PC-3 (cell line): Measurements from ENCODE around the gene MTHFD1L. TPM values are rescaled to one million over a fixed set of nuclear protein-coding genes. Genes with fewer than 3 reads are reported as not detected.
A peak's percentile ranks its signal among the peaks of the same experiment; 100 is the strongest.

Source experiments
- ATAC-seq: fragments of 200-7000 bp; cut with Tn5 transposase; 2 replicates; pipeline ENCODE4 v1.9.1; 2020; ENCODE audit warnings: mild to moderate bottlenecking, moderate library complexity
- BruUV-seq: library from RNA; stranded (reverse); fragments of 400-500 nt; replicated peaks from 2 replicates; lab custom pipeline; 2021; lab: Mats Ljungman, UMichigan
- CTCF ChIA-PET: fragments of 300-600 bp; sonication (Branson Sonifier 250); formaldehyde crosslinking; loops from one replicate; lab custom pipeline; 2022; ENCODE audit warnings: antibody characterized with exemption; lab: Charles Lee
- POLR2A ChIA-PET: fragments of 300-600 bp; sonication (Branson Sonifier 250); formaldehyde crosslinking; loops from one replicate; lab custom pipeline; 2022; ENCODE audit warnings: antibody characterized with exemption; ENCODE audit not compliant: unreplicated experiment; lab: Charles Lee
- DNase-seq: peaks from one replicate; pipeline ENCODE4 v3.0.0-alpha.2; 2015
- H2AFZ ChIP-seq: fragments of 300-600 bp; sonication (generic); 2 replicates; pipeline ENCODE4 v1.6.0; 2016; ENCODE audit warnings: antibody characterized with exemption, low read length
- H3F3A ChIP-seq: fragments of 300-600 bp; sonication (generic); one replicate; pipeline ENCODE4 v1.6.0; 2017; ENCODE audit warnings: antibody characterized with exemption, low read length, control low read depth, mild to moderate bottlenecking; ENCODE audit not compliant: unreplicated experiment
- H3K27ac ChIP-seq: fragments of 300-600 bp; sonication (generic); 2 replicates; pipeline ENCODE4 v1.5.1; 2016; ENCODE audit warnings: mild to moderate bottlenecking, low read length
- H3K27me3 ChIP-seq: fragments of 300-600 bp; sonication (generic); 2 replicates; pipeline ENCODE4 v1.6.1; 2016; ENCODE audit warnings: low read length, mixed read lengths
- H3K36me3 ChIP-seq: fragments of 300-600 bp; sonication (generic); 2 replicates; pipeline ENCODE4 v1.6.1; 2016; ENCODE audit warnings: low read depth, mixed run types, low read length, mixed read lengths
- H3K4me1 ChIP-seq: fragments of 300-600 bp; sonication (generic); 2 replicates; pipeline ENCODE4 v1.5.1; 2016; ENCODE audit warnings: low read length; ENCODE audit not compliant: insufficient read depth
- H3K4me2 ChIP-seq: fragments of 300-600 bp; sonication (generic); 2 replicates; pipeline ENCODE4 v1.6.0; 2016; ENCODE audit warnings: low read length
- H3K4me3 ChIP-seq: fragments of 300-600 bp; sonication (generic); 2 replicates; pipeline ENCODE4 v1.5.1; 2016; ENCODE audit warnings: mild to moderate bottlenecking, low read length, mixed read lengths
- H3K79me2 ChIP-seq: fragments of 300-600 bp; sonication (generic); 2 replicates; pipeline ENCODE4 v1.6.1; 2017; ENCODE audit warnings: low read length, mixed read lengths
- H3K9ac ChIP-seq: fragments of 300-600 bp; sonication (generic); 2 replicates; pipeline ENCODE4 v1.6.0; 2016; ENCODE audit warnings: mild to moderate bottlenecking, low read length
- H3K9me2 ChIP-seq: fragments of 300-600 bp; sonication (generic); replicated peaks from 2 replicates; pipeline ENCODE4 v1.6.1; 2016; ENCODE audit warnings: mixed run types, low read length, mixed read lengths
- H3K9me3 ChIP-seq: fragments of 300-600 bp; sonication (generic); 2 replicates; pipeline ENCODE4 v1.6.1; 2016; ENCODE audit warnings: low read length, mixed read lengths
- H4K20me1 ChIP-seq: fragments of 300-600 bp; sonication (generic); 2 replicates; pipeline ENCODE4 v1.6.1; 2016; ENCODE audit warnings: low read length, mixed read lengths
- CTCF ChIP-seq: fragments of 300-600 bp; sonication (generic); conservative IDR thresholded peaks from 2 replicates; pipeline ENCODE4 v1.5.1; 2017; ENCODE audit warnings: antibody characterized with exemption, low read depth, mild to moderate bottlenecking, low read length
- EZH2 ChIP-seq: fragments of 300-600 bp; sonication (generic); IDR thresholded peaks from one replicate; pipeline ENCODE4 v1.6.1; 2017; ENCODE audit warnings: antibody characterized with exemption, mild to moderate bottlenecking, low read length; ENCODE audit not compliant: unreplicated experiment
- EZH2phosphoT487 ChIP-seq: fragments of 300-600 bp; sonication (generic); IDR thresholded peaks from 2 replicates; pipeline ENCODE4 v1.6.1; 2018; ENCODE audit warnings: mild to moderate bottlenecking, antibody characterized with exemption, low read length, borderline replicate concordance
- intact Hi-C: fragments of 100-400 bp; cut with micrococcal nuclease; formaldehyde crosslinking; loops from 2 replicates; pipeline ENCODE4 v1.9.0; 2023
- total RNA-seq: library from RNA; depleted of rRNA; stranded (reverse); fragments of >200 nt; gene quantifications from 2 replicates; pipeline ENCODE4 v1.2.3, GENCODE V29; 2014

Gene MTHFD1L
- total RNA-seq, 1 experiment from 2014 or later: 11.9 TPM

DNA sequence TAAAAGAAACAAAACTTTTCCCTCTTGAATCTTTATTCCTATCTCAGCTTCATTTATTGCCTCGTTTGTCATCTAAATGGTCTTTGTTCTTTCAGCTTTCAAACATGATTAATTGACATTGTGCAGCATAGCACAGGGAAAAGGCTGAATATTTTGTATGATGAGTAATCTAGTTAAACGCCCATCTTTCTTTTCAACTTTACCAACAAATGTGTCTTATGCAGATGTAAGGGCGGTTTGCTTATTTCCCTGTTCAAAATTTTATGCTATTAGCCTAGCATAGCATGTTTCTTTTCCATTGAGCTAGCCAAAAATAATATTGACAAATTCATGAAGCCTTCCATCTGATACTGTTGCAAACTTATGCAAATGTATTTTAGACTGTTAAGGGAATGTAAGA is 197.8 kb downstream of the MTHFD1L start:
- peaks cover 11% of the 10 kb centered on the region for H3F3A ChIP-seq
- no peaks in the 10 kb centered on the region for H4K20me1 ChIP-seq
- DNase-seq (peak; percentile 63), ATAC-seq (no peak)
- ChIA-PET CTCF (no interaction called here), POLR2A (no interaction called here)
- H3K9ac ChIP-seq: peak overlapping the region; percentile 61
- intact Hi-C loops: no loop called here
- H3K4me1 ChIP-seq: peaks cover 64% of the 10 kb centered on the region
- no TSS peak for BruUV-seq
- H3K9me3 ChIP-seq: no peaks in the 10 kb centered on the region
- no peak overlapping the region for H3K4me3 ChIP-seq
- H3K27me3 ChIP-seq: no peaks in the 10 kb centered on the region
- H3K4me2 ChIP-seq: no peak overlapping the region
- TF ChIP-seq EZH2: no peak
- TF ChIP-seq EZH2phosphoT487: no peak
- no peak for TF ChIP-seq CTCF
- no peaks in the 10 kb centered on the region for H3K36me3 ChIP-seq
- peak overlapping the region; percentile 100 for H3K27ac ChIP-seq
- no peak overlapping the region for H2AFZ ChIP-seq
- H3K9me2 ChIP-seq: no peaks in the 10 kb centered on the region
- H3K79me2 ChIP-seq: peaks cover 11% of the 10 kb centered on the region; the same call in 1 of the 2 replicates

- no peak for ATAC-seq
- no peak overlapping the region for H2AFZ ChIP-seq
- peaks cover 11% of the 10 kb centered on the region; the same call in 1 of the 2 replicates for H3K79me2 ChIP-seq
- DNase-seq: no peak
- no TSS peak for BruUV-seq
- TF ChIP-seq EZH2 (no peak), EZH2phosphoT487 (no peak)
- no peaks in the 10 kb centered on the region for H3K36me3 ChIP-seq
- H3K9ac ChIP-seq: peak overlapping the region; percentile 61
- POLR2A ChIA-PET: no interaction called here
- H3K27me3 ChIP-seq: no peaks in the 10 kb centered on the region
- intact Hi-C loops: no loop called here
- H3K27ac ChIP-seq: peak overlapping the region; percentile 100
- H3K4me2 ChIP-seq: no peak overlapping the region
- CTCF ChIA-PET: no interaction called here
- H3K4me3 ChIP-seq: no peak overlapping the region
- no peaks in the 10 kb centered on the region for H4K20me1 ChIP-seq
- H3K9me2 ChIP-seq: no peaks in the 10 kb centered on the region
- H3K4me1 ChIP-seq: peaks cover 64% of the 10 kb centered on the region
- H3K9me3 ChIP-seq: no peaks in the 10 kb centered on the region
- peaks cover 18% of the 10 kb centered on the region for H3F3A ChIP-seq
Observed at GRCh38 chr6:151063842-151064647, 198.5 kb downstream of the MTHFD1L start.

DNA sequence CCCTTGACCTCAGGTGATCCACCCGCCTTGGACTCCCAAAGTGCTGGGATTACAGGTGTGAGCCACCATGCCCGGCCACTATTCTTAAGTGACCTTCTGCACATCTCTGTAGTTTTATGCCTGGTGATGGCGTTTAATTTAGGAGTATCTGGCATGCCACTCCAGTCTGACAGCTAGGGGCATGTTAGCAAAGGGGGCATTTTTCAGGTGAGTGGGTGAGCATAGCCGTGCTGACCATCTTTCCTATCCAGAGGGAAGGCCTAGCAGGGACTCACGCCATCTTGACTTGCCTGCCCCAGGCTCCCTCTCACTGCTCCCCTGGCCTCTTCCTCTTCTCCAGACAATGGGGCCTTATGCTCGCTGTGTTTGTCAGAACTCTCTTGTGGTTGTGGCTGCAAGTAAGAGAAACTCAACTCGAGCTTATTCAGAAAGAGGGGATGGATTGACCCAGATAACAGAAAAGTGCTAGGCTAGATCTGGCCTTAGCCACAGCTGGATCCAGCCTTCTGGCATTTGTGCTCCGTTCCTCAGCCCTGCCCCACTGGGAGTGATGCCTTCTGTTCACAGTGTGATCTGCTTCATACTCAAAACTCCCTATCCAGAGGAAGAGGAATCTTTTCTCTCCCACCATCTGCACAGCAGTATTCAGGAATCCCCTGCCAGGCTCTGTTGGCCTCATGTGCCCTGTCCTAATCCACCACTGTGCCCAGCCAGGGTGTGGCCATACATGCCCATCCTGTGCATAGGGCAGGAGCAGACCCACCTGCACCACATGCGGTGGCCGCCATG is 199.7 kb downstream of the MTHFD1L start:
- peaks cover 21% of the 10 kb centered on the region; the same call in 1 of the 2 replicates for H3K79me2 ChIP-seq
- peaks cover 14% of the 10 kb centered on the region for H3F3A ChIP-seq
- no peak overlapping the region; the same call in 1 of the 2 replicates for H3K9ac ChIP-seq
- no peaks in the 10 kb centered on the region for H3K9me2 ChIP-seq
- no peaks in the 10 kb centered on the region for H3K9me3 ChIP-seq
- H3K4me2 ChIP-seq: no peak overlapping the region
- CTCF ChIA-PET: no interaction called here
- no peak overlapping the region for H3K4me3 ChIP-seq
- 0 out of 2 replicates have a peak, but pooled peaks cover 4% of the 10 kb centered on the region for H3K36me3 ChIP-seq
- H3K4me1 ChIP-seq: peaks cover 67% of the 10 kb centered on the region
- no peak for DNase-seq
- H2AFZ ChIP-seq: no peak overlapping the region
- no peak for TF ChIP-seq EZH2phosphoT487
- no peak for TF ChIP-seq CTCF
- peak overlapping the region; percentile 99 for H3K27ac ChIP-seq
- intact Hi-C loops: no loop called here
- ATAC-seq: no peak
- no peaks in the 10 kb centered on the region for H3K27me3 ChIP-seq
- POLR2A ChIA-PET: no interaction called here
- no TSS peak for BruUV-seq
- no peaks in the 10 kb centered on the region for H4K20me1 ChIP-seq
